Measurements from ENCODE around the gene LINS1. TPM values are rescaled to one million over a fixed set of nuclear protein-coding genes. Genes with fewer than 3 reads are reported as not detected.

The LINS1 gene
- total RNA-seq, 1 donor from 2014 or later = 15.0 TPM

GRCh38 chr15:100526027-100526481 is 75.9 kb downstream of the LINS1 start:
- H3K4me3 Mint-ChIP-seq (ENCODE audit: unreplicated experiment) = no peak overlapping the region
- no peak for DNase-seq
- no peaks in the 10 kb centered on the region for H3K9me3 Mint-ChIP-seq (ENCODE audit: unreplicated experiment)
- H3K27ac Mint-ChIP-seq (ENCODE audit: unreplicated experiment) = no peak overlapping the region
- no peaks in the 10 kb centered on the region for H3K4me1 Mint-ChIP-seq (ENCODE audit: low read depth, unreplicated experiment)
- H3K36me3 Mint-ChIP-seq (ENCODE audit: unreplicated experiment) = no peaks in the 10 kb centered on the region
- TF ChIP-seq CTCF (IDR thresholded peaks at IDR 0.05; ENCODE audit: partially characterized antibody, unreplicated experiment) = no peak
- H3K27me3 Mint-ChIP-seq (ENCODE audit: unreplicated experiment) = no peaks in the 10 kb centered on the region

GRCh38 chr15:100525436-100525835 is 76.5 kb downstream of the LINS1 start:
- H3K9me3 Mint-ChIP-seq (ENCODE audit: unreplicated experiment) = no peaks in the 10 kb centered on the region
- H3K27me3 Mint-ChIP-seq (ENCODE audit: unreplicated experiment) = no peaks in the 10 kb centered on the region
- no peak for TF ChIP-seq CTCF (IDR thresholded peaks at IDR 0.05; ENCODE audit: partially characterized antibody, unreplicated experiment)
- no peaks in the 10 kb centered on the region for H3K4me1 Mint-ChIP-seq (ENCODE audit: low read depth, unreplicated experiment)
- no peaks in the 10 kb centered on the region for H3K36me3 Mint-ChIP-seq (ENCODE audit: unreplicated experiment)
- DNase-seq = no peak
- H3K27ac Mint-ChIP-seq (ENCODE audit: unreplicated experiment) = no peak overlapping the region
- H3K4me3 Mint-ChIP-seq (ENCODE audit: unreplicated experiment) = no peak overlapping the region

GRCh38 chr15:100524326-100524725 is 77.7 kb downstream of the LINS1 start:
- H3K4me1 Mint-ChIP-seq (ENCODE audit: low read depth, unreplicated experiment) = no peaks in the 10 kb centered on the region
- no peak for TF ChIP-seq CTCF (IDR thresholded peaks at IDR 0.05; ENCODE audit: partially characterized antibody, unreplicated experiment)
- H3K36me3 Mint-ChIP-seq (ENCODE audit: unreplicated experiment) = no peaks in the 10 kb centered on the region
- no peaks in the 10 kb centered on the region for H3K9me3 Mint-ChIP-seq (ENCODE audit: unreplicated experiment)
- no peak overlapping the region for H3K4me3 Mint-ChIP-seq (ENCODE audit: unreplicated experiment)
- H3K27me3 Mint-ChIP-seq (ENCODE audit: unreplicated experiment) = no peaks in the 10 kb centered on the region
- no peak for DNase-seq
- H3K27ac Mint-ChIP-seq (ENCODE audit: unreplicated experiment) = no peak overlapping the region

GRCh38 chr15:100521907-100522306 is 80.1 kb downstream of the LINS1 start:
- Mint-ChIP-seq H3K27ac (ENCODE audit: unreplicated experiment) (no peak overlapping the region), H3K4me3 (ENCODE audit: unreplicated experiment) (no peak overlapping the region), H3K27me3 (ENCODE audit: unreplicated experiment) (no peaks in the 10 kb centered on the region), H3K9me3 (ENCODE audit: unreplicated experiment) (no peaks in the 10 kb centered on the region), H3K4me1 (ENCODE audit: low read depth, unreplicated experiment) (peaks cover 2% of the 10 kb centered on the region), H3K36me3 (ENCODE audit: unreplicated experiment) (no peaks in the 10 kb centered on the region)
- no peak for DNase-seq
- no peak for TF ChIP-seq CTCF (IDR thresholded peaks at IDR 0.05; ENCODE audit: partially characterized antibody, unreplicated experiment)

GRCh38 chr15:100520132-100520921 is 81.7 kb downstream of the LINS1 start:
- H3K27me3 Mint-ChIP-seq (ENCODE audit: unreplicated experiment) = no peaks in the 10 kb centered on the region
- peaks cover 2% of the 10 kb centered on the region for H3K4me1 Mint-ChIP-seq (ENCODE audit: low read depth, unreplicated experiment)
- H3K4me3 Mint-ChIP-seq (ENCODE audit: unreplicated experiment) = no peak overlapping the region
- no peak for TF ChIP-seq CTCF (IDR thresholded peaks at IDR 0.05; ENCODE audit: partially characterized antibody, unreplicated experiment)
- H3K9me3 Mint-ChIP-seq (ENCODE audit: unreplicated experiment) = no peaks in the 10 kb centered on the region
- no peak overlapping the region for H3K27ac Mint-ChIP-seq (ENCODE audit: unreplicated experiment)
- H3K36me3 Mint-ChIP-seq (ENCODE audit: unreplicated experiment) = no peaks in the 10 kb centered on the region
- DNase-seq = no peak

Measured in glutamatergic neuron (in vitro differentiated cells).